ENCODE results near the gene CORIN. TPM values are rescaled to one million over a fixed set of nuclear protein-coding genes. Genes with fewer than 3 reads are reported as not detected.

The CORIN gene
- total and polyA plus RNA-seq, 2 donors (not counting 1 experiment from before 2014, with no cell fraction given), result 0.25 TPM; not detected in 1

DNA sequence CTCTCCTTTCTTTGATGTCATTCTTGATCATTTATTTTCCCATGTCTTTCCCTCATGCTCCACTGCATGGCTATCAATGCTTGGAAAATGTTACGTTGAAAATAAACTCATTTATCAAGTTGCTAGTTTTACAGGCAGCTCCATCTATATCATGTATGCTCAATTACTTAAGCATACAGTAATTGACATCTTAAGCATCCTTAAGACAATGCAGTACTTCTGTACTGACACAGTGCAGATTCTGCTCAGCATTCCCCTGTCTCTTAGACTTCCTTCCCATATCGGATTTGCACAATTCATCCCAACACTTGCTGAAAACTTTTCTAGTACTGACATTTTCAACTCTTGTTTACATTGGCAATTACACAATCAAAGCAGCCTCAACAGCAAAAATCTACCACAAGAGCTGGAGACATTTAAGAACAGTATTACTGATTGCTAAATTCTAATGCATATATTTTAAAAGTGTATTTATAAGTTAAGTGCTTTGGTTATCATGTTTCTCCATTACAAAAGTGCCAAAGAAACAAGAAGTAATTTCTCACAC is 187.2 kb downstream of the CORIN start:
- H3K9me3 Mint-ChIP-seq (ENCODE audit: insufficient read depth), result no peaks in the 10 kb centered on the region
- H3K27me3 Mint-ChIP-seq, result peaks cover 11% of the 10 kb centered on the region
- Histone ChIP-seq H3K9me3 (ENCODE audit: control extremely low read depth in 1 of 3, control insufficient read depth in 2 of 3, insufficient read depth in 1 of 3, low read length in 2 of 3) (no peaks in the 10 kb centered on the region), H3K4me1 (ENCODE audit: control insufficient read depth in 2 of 2, insufficient read depth in 2 of 2, low read length in 2 of 2) (no peaks in the 10 kb centered on the region), H2AFZ (ENCODE audit: insufficient read depth, low read depth, low read length, poor library complexity, severe bottlenecking) (no peak overlapping the region), H3K27ac (ENCODE audit: low read length in 2 of 2) (no peak overlapping the region), H4K20me1 (ENCODE audit: control insufficient read depth, insufficient read depth, low read length, poor library complexity, severe bottlenecking) (no peaks in the 10 kb centered on the region), H3K9ac (ENCODE audit: low read length) (no peak overlapping the region), H3K36me3 (replicated peaks in 1 of 2; ENCODE audit: control extremely low read depth in 1 of 2, control insufficient read depth in 1 of 2, extremely low read depth in 1 of 2, insufficient read depth in 2 of 2, low read length in 1 of 2) (no peaks in the 10 kb centered on the region), H3K4me2 (replicated peaks; ENCODE audit: low read depth, low read length, poor library complexity, severe bottlenecking) (no peak overlapping the region), H3K4me3 (ENCODE audit: control extremely low read depth in 1 of 5, extremely low read depth in 1 of 5, insufficient read depth in 1 of 5, low read depth in 2 of 5, low read length in 4 of 5) (no peak overlapping the region), H3K27me3 (replicated peaks in 1 of 4; ENCODE audit: control extremely low read depth in 1 of 4, control insufficient read depth in 3 of 4, insufficient read depth in 4 of 4, low read length in 3 of 4) (peaks cover 0 to 4% (median 2%) of the 10 kb centered on the region in 4 experiments), H3K79me2 (ENCODE audit: control insufficient read depth, insufficient read depth, low read length) (no peaks in the 10 kb centered on the region)
- ATAC-seq (ENCODE audit: low read depth) (no peak), DNase-seq (no peak)
- TF ChIP-seq EZH2 (IDR thresholded peaks at IDR 0.05; ENCODE audit: borderline replicate concordance, insufficient read depth, low read depth, low read length, poor library complexity, severe bottlenecking), result no peak
- TF ChIP-seq, protein P1, sequence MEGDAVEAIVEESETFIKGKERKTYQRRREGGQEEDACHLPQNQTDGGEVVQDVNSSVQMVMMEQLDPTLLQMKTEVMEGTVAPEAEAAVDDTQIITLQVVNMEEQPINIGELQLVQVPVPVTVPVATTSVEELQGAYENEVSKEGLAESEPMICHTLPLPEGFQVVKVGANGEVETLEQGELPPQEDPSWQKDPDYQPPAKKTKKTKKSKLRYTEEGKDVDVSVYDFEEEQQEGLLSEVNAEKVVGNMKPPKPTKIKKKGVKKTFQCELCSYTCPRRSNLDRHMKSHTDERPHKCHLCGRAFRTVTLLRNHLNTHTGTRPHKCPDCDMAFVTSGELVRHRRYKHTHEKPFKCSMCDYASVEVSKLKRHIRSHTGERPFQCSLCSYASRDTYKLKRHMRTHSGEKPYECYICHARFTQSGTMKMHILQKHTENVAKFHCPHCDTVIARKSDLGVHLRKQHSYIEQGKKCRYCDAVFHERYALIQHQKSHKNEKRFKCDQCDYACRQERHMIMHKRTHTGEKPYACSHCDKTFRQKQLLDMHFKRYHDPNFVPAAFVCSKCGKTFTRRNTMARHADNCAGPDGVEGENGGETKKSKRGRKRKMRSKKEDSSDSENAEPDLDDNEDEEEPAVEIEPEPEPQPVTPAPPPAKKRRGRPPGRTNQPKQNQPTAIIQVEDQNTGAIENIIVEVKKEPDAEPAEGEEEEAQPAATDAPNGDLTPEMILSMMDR (IDR thresholded peaks at IDR 0.05), result no peak
- H3K4me3 Mint-ChIP-seq, result no peak overlapping the region
- intact Hi-C loops (cut with micrococcal nuclease), result no loop called here
- ChIA-PET POLR2A (no interaction called here), CTCF (interaction anchor here (1.0 to 1.2 kb wide), 3 partner anchors 13 to 18 kb away, joined by 3 to 4 read pairs (median 3); no protein-coding TSS in a partner anchor)
- H3K27ac Mint-ChIP-seq, result no peak overlapping the region
- WGBS (ENCODE audit: insufficient coverage), result 100% methylated on average over 1 of the region's 2 CpGs
- no peaks in the 10 kb centered on the region for H3K4me1 Mint-ChIP-seq

DNA sequence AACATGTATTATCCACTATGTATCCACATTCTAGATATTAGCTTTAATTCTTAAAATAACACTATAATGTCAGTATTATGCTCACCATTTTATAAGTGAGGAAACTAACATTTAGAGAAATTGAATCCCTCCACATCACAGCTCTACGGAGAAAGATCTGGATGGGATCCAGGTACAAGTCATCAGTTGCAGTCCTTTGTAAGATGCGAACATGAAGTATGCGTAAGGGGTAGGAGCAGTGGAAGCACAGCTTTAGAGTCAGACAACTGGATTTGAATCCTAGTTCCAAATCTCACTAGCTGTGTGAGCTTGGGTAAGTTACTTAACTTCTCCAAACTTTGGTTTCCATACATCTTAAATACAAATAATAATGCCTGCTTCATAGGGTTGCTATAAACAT is 190.3 kb downstream of the CORIN start:
- H3K27ac ChIP-seq (ENCODE audit: low read length in 2 of 2), result no peak overlapping the region
- no peak overlapping the region for H3K9ac ChIP-seq (ENCODE audit: low read length)
- H3K36me3 ChIP-seq (replicated peaks in 1 of 2; ENCODE audit: control extremely low read depth in 1 of 2, control insufficient read depth in 1 of 2, extremely low read depth in 1 of 2, insufficient read depth in 2 of 2, low read length in 1 of 2), result no peaks in the 10 kb centered on the region
- TF ChIP-seq, protein P1 (IDR thresholded peaks at IDR 0.05), result no peak
- TF ChIP-seq EZH2 (IDR thresholded peaks at IDR 0.05; ENCODE audit: borderline replicate concordance, insufficient read depth, low read depth, low read length, poor library complexity, severe bottlenecking), result no peak
- Mint-ChIP-seq H3K27me3 (peaks cover 18% of the 10 kb centered on the region), H3K4me3 (no peak overlapping the region), H3K9me3 (ENCODE audit: insufficient read depth) (no peaks in the 10 kb centered on the region), H3K4me1 (no peaks in the 10 kb centered on the region), H3K27ac (no peak overlapping the region)
- no peak for DNase-seq
- no peaks in the 10 kb centered on the region for H3K79me2 ChIP-seq (ENCODE audit: control insufficient read depth, insufficient read depth, low read length)
- no peaks in the 10 kb centered on the region for H4K20me1 ChIP-seq (ENCODE audit: control insufficient read depth, insufficient read depth, low read length, poor library complexity, severe bottlenecking)
- 100% methylated on average over 2 of the region's 3 CpGs for WGBS (ENCODE audit: insufficient coverage)
- CTCF ChIA-PET, result interaction anchor here (1.3 kb wide), 1 partner anchor 21 kb away, joined by 3 read pairs; no protein-coding TSS in a partner anchor
- no peak overlapping the region for H3K4me3 ChIP-seq (ENCODE audit: control extremely low read depth in 1 of 5, extremely low read depth in 1 of 5, insufficient read depth in 1 of 5, low read depth in 2 of 5, low read length in 4 of 5)
- peaks cover 0 to 4% (median 2%) of the 10 kb centered on the region in 4 experiments for H3K27me3 ChIP-seq (replicated peaks in 1 of 4; ENCODE audit: control extremely low read depth in 1 of 4, control insufficient read depth in 3 of 4, insufficient read depth in 4 of 4, low read length in 3 of 4)
- POLR2A ChIA-PET, result no interaction called here
- intact Hi-C loops (cut with micrococcal nuclease), result no loop called here
- no peaks in the 10 kb centered on the region for H3K4me1 ChIP-seq (ENCODE audit: control insufficient read depth in 2 of 2, insufficient read depth in 2 of 2, low read length in 2 of 2)
- no peaks in the 10 kb centered on the region for H3K9me3 ChIP-seq (ENCODE audit: control extremely low read depth in 1 of 3, control insufficient read depth in 2 of 3, insufficient read depth in 1 of 3, low read length in 2 of 3)
- H3K4me2 ChIP-seq (replicated peaks; ENCODE audit: low read depth, low read length, poor library complexity, severe bottlenecking), result no peak overlapping the region
- ATAC-seq (ENCODE audit: low read depth), result no peak
- H2AFZ ChIP-seq (ENCODE audit: insufficient read depth, low read depth, low read length, poor library complexity, severe bottlenecking), result no peak overlapping the region

Measured in B cell (primary cell).